Spinal cord (tissue), 10 donors: ENCODE measurements around the gene ASIC3. TPM values are rescaled to one million over a fixed set of nuclear protein-coding genes. Genes with fewer than 3 reads are reported as not detected.

Experiments
- DNase-seq, 6 donors: peaks; one replicate each; pipeline versions ENCODE4 v3.0.0 to v3.0.0-alpha.2; 2013 to 2015; ENCODE audit warnings: low spot score in 6 of 6, low read depth in 4 of 6
- H3K27ac ChIP-seq: one replicate; pipeline ENCODE4 v1.5.1; 2013; ENCODE audit warnings: low read depth, low read length, control low read depth
- H3K27me3 ChIP-seq: one replicate; pipeline ENCODE4 v1.6.1; 2013; ENCODE audit warnings: low read length; ENCODE audit not compliant: control insufficient read depth, insufficient read depth
- H3K36me3 ChIP-seq: one replicate; pipeline ENCODE4 v1.6.1; 2013; ENCODE audit warnings: low read length; ENCODE audit not compliant: control insufficient read depth, insufficient read depth
- H3K4me1 ChIP-seq: one replicate; pipeline ENCODE4 v1.6.1; 2013; ENCODE audit warnings: low read length; ENCODE audit not compliant: control insufficient read depth, insufficient read depth
- H3K4me3 ChIP-seq: one replicate; pipeline ENCODE4 v1.5.1; 2013; ENCODE audit warnings: low read depth, low read length, control low read depth
- H3K9me3 ChIP-seq: one replicate; pipeline ENCODE4 v1.6.1; 2013; ENCODE audit warnings: low read length; ENCODE audit not compliant: control insufficient read depth, insufficient read depth
- WGBS: methylation state at CpG from one replicate; pipeline ENCODE4 v1.1.5; 2013; ENCODE audit warnings: missing lambda C conversion rate; ENCODE audit not compliant: insufficient coverage; 5-methylcytosine and 5-hydroxymethylcytosine counted together
- polyA plus RNA-seq, 2 donors: library from polyadenylated mRNA; unstranded; fragments of 120-200 nt; gene quantifications; one replicate each; pipeline ENCODE4 v1.2.1, GENCODE V29; 2013; ENCODE audit not compliant: insufficient read length in 2 of 2
- total RNA-seq, 2 donors: library from RNA; depleted of rRNA in 1 of 2; stranded (reverse); fragments of 120-200 nt in 1 of 2; fragments of >200 nt in 1 of 2; gene quantifications; one replicate each; pipeline versions ENCODE4 v1.2.3 to v1.2.4, GENCODE V29; 2013 to 2014
- donor health status: healthy.

Gene ASIC3
- total and polyA plus RNA-seq, 4 donors: 1.5 to 18.0 (median 8.8) TPM

- H3K27ac ChIP-seq: peak overlapping the region; percentile 89
- no peaks in the 10 kb centered on the region for H3K9me3 ChIP-seq
- DNase-seq: no peak
- H3K4me1 ChIP-seq: peaks cover 20% of the 10 kb centered on the region
- H3K4me3 ChIP-seq: peak overlapping the region; percentile 98
- H3K27me3 ChIP-seq: no peaks in the 10 kb centered on the region
- WGBS: 41% methylated on average over 8 of the region's 17 CpGs
- peaks cover 27% of the 10 kb centered on the region for H3K36me3 ChIP-seq
Observed at GRCh38 chr7:151028948-151029501, 19.3 kb upstream of the ASIC3 start.

GRCh38 chr7:151031011-151031410 lies 17.3 kb upstream of the ASIC3 start:
- WGBS: 94% methylated on average over 2 of the region's 4 CpGs
- no peak for DNase-seq

GRCh38 chr7:151032936-151033863 lies 15.1 kb upstream of the ASIC3 start:
- no peaks in the 10 kb centered on the region for H3K9me3 ChIP-seq
- H3K27ac ChIP-seq: no peak overlapping the region
- WGBS: 85% methylated on average over 12 of the region's 17 CpGs
- peaks cover 15% of the 10 kb centered on the region for H3K4me1 ChIP-seq
- peaks cover 69% of the 10 kb centered on the region for H3K36me3 ChIP-seq
- no peaks in the 10 kb centered on the region for H3K27me3 ChIP-seq
- no peak for DNase-seq
- no peak overlapping the region for H3K4me3 ChIP-seq

More at GRCh38 chr7:151031011-151031410, 17.3 kb upstream of the ASIC3 start:
- Histone ChIP-seq H3K27me3 (no peaks in the 10 kb centered on the region), H3K4me3 (no peak overlapping the region), H3K36me3 (peaks cover 47% of the 10 kb centered on the region), H3K4me1 (peaks cover 24% of the 10 kb centered on the region), H3K27ac (no peak overlapping the region), H3K9me3 (no peaks in the 10 kb centered on the region)

GRCh38 chr7:151033864-151034249 lies 14.5 kb upstream of the ASIC3 start:
- 82% methylated on average over 4 of the region's 5 CpGs for WGBS

GRCh38 chr7:151034312-151035025 lies 13.9 kb upstream of the ASIC3 start:
- no peak overlapping the region for H3K4me3 ChIP-seq

More at GRCh38 chr7:151033864-151034249, 14.5 kb upstream of the ASIC3 start:
- peaks cover 13% of the 10 kb centered on the region for H3K4me1 ChIP-seq
- no peak overlapping the region for H3K4me3 ChIP-seq
- H3K9me3 ChIP-seq: no peaks in the 10 kb centered on the region
- peaks cover 76% of the 10 kb centered on the region for H3K36me3 ChIP-seq
- H3K27ac ChIP-seq: no peak overlapping the region
- no peak for DNase-seq
- H3K27me3 ChIP-seq: no peaks in the 10 kb centered on the region

GRCh38 chr7:151035026-151035717 lies 13.2 kb upstream of the ASIC3 start:
- Histone ChIP-seq H3K27ac (no peak overlapping the region), H3K27me3 (no peaks in the 10 kb centered on the region), H3K4me3 (no peak overlapping the region), H3K9me3 (no peaks in the 10 kb centered on the region), H3K36me3 (peaks cover 89% of the 10 kb centered on the region), H3K4me1 (peaks cover 4% of the 10 kb centered on the region)
- no peak for DNase-seq
- 82% methylated on average over 21 of the region's 21 CpGs for WGBS

More at GRCh38 chr7:151034312-151035025, 13.9 kb upstream of the ASIC3 start:
- no peak for DNase-seq
- no peak overlapping the region for H3K27ac ChIP-seq
- H3K9me3 ChIP-seq: no peaks in the 10 kb centered on the region
- peaks cover 9% of the 10 kb centered on the region for H3K4me1 ChIP-seq
- WGBS: 96% methylated on average over 17 of the region's 21 CpGs
- peaks cover 82% of the 10 kb centered on the region for H3K36me3 ChIP-seq
- no peaks in the 10 kb centered on the region for H3K27me3 ChIP-seq

- Histone ChIP-seq H3K9me3 (no peaks in the 10 kb centered on the region), H3K27ac (no peak overlapping the region), H3K4me1 (peaks cover 4% of the 10 kb centered on the region), H3K4me3 (no peak overlapping the region), H3K27me3 (no peaks in the 10 kb centered on the region), H3K36me3 (peaks cover 96% of the 10 kb centered on the region)
- 94% methylated on average over 16 of the region's 17 CpGs for WGBS
- DNase-seq: no peak
Observed at GRCh38 chr7:151035902-151036301, 12.4 kb upstream of the ASIC3 start.

- H3K4me1 ChIP-seq: peaks cover 4% of the 10 kb centered on the region
- peaks cover 100% of the 10 kb centered on the region for H3K36me3 ChIP-seq
- no peaks in the 10 kb centered on the region for H3K27me3 ChIP-seq
- WGBS: 73% methylated on average over 8 of the region's 12 CpGs
- H3K9me3 ChIP-seq: no peaks in the 10 kb centered on the region
- DNase-seq: no peak
- no peak overlapping the region for H3K4me3 ChIP-seq
- H3K27ac ChIP-seq: no peak overlapping the region
Observed at GRCh38 chr7:151038951-151039849, 9.1 kb upstream of the ASIC3 start.
